HG03097 (cell line): ENCODE measurements around the gene BRD2.

Source experiments
- ATAC-seq: cut with Tn5 transposase; IDR thresholded peaks from one replicate; pipeline ENCODE4 v1.9.1; 2021; ENCODE audit not compliant: unreplicated experiment, low FRiP score

BRD2 gene

GRCh38 chr6:33023536-33023935, 55.1 kb downstream of the BRD2 start:
- no peak for ATAC-seq

DNA sequence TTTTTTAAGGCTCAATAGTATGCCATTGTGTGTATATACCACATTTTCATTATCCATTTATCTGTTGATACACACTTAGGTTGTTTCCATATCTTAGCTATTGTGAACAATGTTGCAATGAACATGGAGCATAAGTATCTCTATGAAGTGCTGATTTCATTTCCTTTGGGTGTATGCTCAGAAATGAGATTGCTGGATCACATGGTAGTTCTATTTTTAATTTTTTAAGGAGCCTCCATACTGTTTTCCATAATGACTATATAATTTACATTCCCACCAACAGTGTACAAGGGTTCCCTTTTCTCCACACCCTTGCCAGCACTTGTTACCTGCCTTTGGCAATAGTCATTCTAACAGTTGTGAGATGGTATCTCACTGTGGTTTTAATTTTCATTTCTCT, 56.1 kb downstream of the BRD2 start:
- no peak for ATAC-seq

DNA sequence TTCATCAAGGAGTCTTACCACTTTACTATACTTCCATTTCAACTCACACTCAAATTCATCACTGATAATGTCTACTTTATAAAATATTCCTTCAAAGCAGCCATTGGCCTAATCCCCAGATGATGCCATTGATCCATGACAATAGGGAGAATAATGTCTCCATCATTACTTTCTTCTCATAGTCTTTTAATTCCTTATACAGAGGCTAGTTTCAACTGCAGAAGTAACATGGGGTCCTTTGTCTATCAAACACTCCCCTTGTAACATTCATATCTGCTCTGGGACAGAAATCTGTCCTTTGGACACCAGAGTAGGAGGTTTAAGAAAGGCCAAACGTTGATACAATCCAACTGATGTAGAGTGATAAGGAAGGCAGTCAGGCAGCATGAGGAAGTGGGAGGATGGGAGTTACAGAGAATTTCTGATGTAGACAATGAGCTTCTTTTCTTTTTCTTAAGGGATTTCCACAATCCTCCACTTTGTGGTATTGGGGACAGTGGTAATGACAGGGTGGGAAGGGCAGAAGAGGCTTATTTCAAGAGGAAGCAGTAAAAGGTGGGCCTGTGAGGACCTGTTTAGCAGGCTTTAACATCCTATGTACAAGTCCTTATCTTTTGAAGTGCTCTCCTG, 59.9 kb downstream of the BRD2 start:
- peak; percentile 18 for ATAC-seq

GRCh38 chr6:33029328-33030184, 61.2 kb downstream of the BRD2 start:
- peak; percentile 56 for ATAC-seq

- ATAC-seq, result no peak
Measured at GRCh38 chr6:33030245-33030644, 61.9 kb downstream of the BRD2 start.
